AG10803 (cell line): ENCODE measurements around the gene MBNL1.

Experiments used
- DNase-seq: peaks from one replicate; pipeline ENCODE4 v3.0.0; 2010; ENCODE audit warnings: low read depth
- H3K4me3 ChIP-seq: 2 replicates; pipeline ENCODE4 v1.5.1; 2011; ENCODE audit warnings: mild to moderate bottlenecking, low read length, control low read depth
- CTCF ChIP-seq: conservative IDR thresholded peaks from 2 replicates; pipeline ENCODE4 v1.5.1; 2011; ENCODE audit warnings: mild to moderate bottlenecking, low read length, control low read depth, inconsistent platforms

Gene MBNL1

GRCh38 chr3:152258448-152259393 lies 10.0 kb upstream of the MBNL1 start:
- no peak for TF ChIP-seq CTCF
- peak; percentile 100 for DNase-seq
- H3K4me3 ChIP-seq = no peak overlapping the region

- H3K4me3 ChIP-seq = no peak overlapping the region
- no peak for TF ChIP-seq CTCF
- DNase-seq = no peak
These were observed 9.3 kb upstream of the MBNL1 start for GRCh38 chr3:152259468-152259867.

- DNase-seq = no peak
- no peak overlapping the region for H3K4me3 ChIP-seq
- no peak for TF ChIP-seq CTCF
These were observed 8.7 kb upstream of the MBNL1 start for GRCh38 chr3:152260026-152260425.

- no peak for DNase-seq
- TF ChIP-seq CTCF = no peak
- H3K4me3 ChIP-seq = no peak overlapping the region
These were observed 8.2 kb upstream of the MBNL1 start for GRCh38 chr3:152260529-152260928.

GRCh38 chr3:152261329-152261728 lies 7.4 kb upstream of the MBNL1 start:
- TF ChIP-seq CTCF = no peak
- DNase-seq = no peak
- H3K4me3 ChIP-seq = no peak overlapping the region

- no peak for DNase-seq
- H3K4me3 ChIP-seq = no peak overlapping the region
- TF ChIP-seq CTCF = no peak
These were observed 5.0 kb upstream of the MBNL1 start for GRCh38 chr3:152263711-152264110.

GRCh38 chr3:152264378-152264777 lies 4.4 kb upstream of the MBNL1 start:
- TF ChIP-seq CTCF = no peak
- DNase-seq = peak; percentile 52
- H3K4me3 ChIP-seq = no peak overlapping the region
